ENCODE measurements around the gene NFKBIA. TPM values are rescaled to one million over a fixed set of nuclear protein-coding genes. Genes with fewer than 3 reads are reported as not detected.
"Not testable (repeated sequence)": the region's sequence is repeated elsewhere in the genome, so short reads cannot be mapped to it uniquely, and the experiment has no call there.

NFKBIA gene
- total RNA-seq, 4 donors from 2014 or later = 387 to 416 (median 398) TPM

GRCh38 chr14:35362911-35363374 is 41.6 kb downstream of the NFKBIA start:
- Histone ChIP-seq H3K27ac (replicated peaks in 1 of 4) (no peak overlapping the region), H3K36me3 (no peaks in the 10 kb centered on the region), H3K9me3 (no peaks in the 10 kb centered on the region), H3K4me1 (peaks cover 30 to 42% (median 36%) of the 10 kb centered on the region in 4 donors), H3K27me3 (no peaks in the 10 kb centered on the region), H3K4me3 (no peak overlapping the region)
- TF ChIP-seq EP300 (IDR thresholded peaks at IDR 0.05) (no peak), POLR2AphosphoS5 (IDR thresholded peaks at IDR 0.05) (no peak), CTCF (IDR thresholded peaks at IDR 0.05) (no peak), POLR2A (IDR thresholded peaks at IDR 0.05; ENCODE audit: low read depth) (no peak)
- DNase-seq (ENCODE audit: extremely low spot score) = no peak
- 78% methylated on average over 25 of the region's 25 CpGs for WGBS
- intact Hi-C loops (cut with DNase I) = no loop called here

GRCh38 chr14:35362450-35362849 is 42.1 kb downstream of the NFKBIA start:
- intact Hi-C loops (cut with DNase I) = no loop called here
- no peak for DNase-seq (ENCODE audit: extremely low spot score)
- no peak for TF ChIP-seq EP300 (IDR thresholded peaks at IDR 0.05)
- Histone ChIP-seq H3K27ac (replicated peaks in 1 of 4) (no peak overlapping the region), H3K27me3 (no peaks in the 10 kb centered on the region), H3K4me3 (no peak overlapping the region), H3K4me1 (peaks cover 26 to 37% (median 32%) of the 10 kb centered on the region in 4 donors), H3K36me3 (no peaks in the 10 kb centered on the region), H3K9me3 (no peaks in the 10 kb centered on the region)
- 66% methylated on average over 3 of the region's 3 CpGs for WGBS

GRCh38 chr14:35361141-35361480 is 43.4 kb downstream of the NFKBIA start:
- peaks cover 15 to 25% (median 20%) of the 10 kb centered on the region in 4 donors for H3K4me1 ChIP-seq
- H3K9me3 ChIP-seq = no peaks in the 10 kb centered on the region
- H3K27ac ChIP-seq (replicated peaks in 1 of 4) = no peak overlapping the region
- no peak for DNase-seq (ENCODE audit: extremely low spot score)
- TF ChIP-seq POLR2A (IDR thresholded peaks at IDR 0.05; ENCODE audit: low read depth) (no peak), POLR2AphosphoS5 (IDR thresholded peaks at IDR 0.05) (no peak), EP300 (IDR thresholded peaks at IDR 0.05) (no peak), CTCF (IDR thresholded peaks at IDR 0.05) (no peak)
- no peak overlapping the region for H3K4me3 ChIP-seq
- H3K36me3 ChIP-seq = no peaks in the 10 kb centered on the region
- WGBS = 91% methylated on average over 8 of the region's 8 CpGs
- intact Hi-C loops (cut with DNase I) = no loop called here
- no peaks in the 10 kb centered on the region for H3K27me3 ChIP-seq

DNA sequence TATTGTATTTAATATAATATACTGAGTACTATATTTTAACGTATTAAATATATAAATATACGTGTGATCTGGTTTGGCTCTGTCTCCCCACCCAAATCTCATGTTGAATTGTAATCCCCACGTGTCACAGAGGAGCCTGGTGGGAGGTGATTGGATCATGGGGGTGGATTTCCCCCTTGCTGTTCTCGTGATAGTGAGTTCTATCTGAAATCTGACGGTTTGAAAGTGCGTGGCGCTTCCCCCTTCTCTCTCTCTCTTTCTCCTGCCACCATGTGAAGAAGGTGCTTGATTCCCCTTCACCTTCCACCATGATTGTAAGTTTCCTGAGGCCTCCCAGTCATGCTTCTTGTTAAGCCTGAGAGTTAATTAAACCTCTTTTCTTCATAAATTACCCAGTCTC is 44.9 kb downstream of the NFKBIA start:
- intact Hi-C loops (cut with DNase I); H3K27ac ChIP-seq (replicated peaks in 1 of 4); H3K36me3 ChIP-seq; DNase-seq (ENCODE audit: extremely low spot score); H3K4me3 ChIP-seq; H3K27me3 ChIP-seq; H3K9me3 ChIP-seq: not testable (repeated sequence)
- H3K4me1 ChIP-seq = peaks cover under 1 to 11% (median 7%) of the 10 kb centered on the region in 4 donors
- WGBS = 79% methylated on average over 7 of the region's 7 CpGs

- H3K27me3 ChIP-seq = no peaks in the 10 kb centered on the region
- TF ChIP-seq POLR2AphosphoS5 (IDR thresholded peaks at IDR 0.05) (no peak), CTCF (IDR thresholded peaks at IDR 0.05) (no peak), EP300 (IDR thresholded peaks at IDR 0.05) (no peak), POLR2A (IDR thresholded peaks at IDR 0.05; ENCODE audit: low read depth) (no peak)
- no peaks in the 10 kb centered on the region for H3K36me3 ChIP-seq
- DNase-seq (ENCODE audit: extremely low spot score) = no peak
- 68% methylated on average over 5 of the region's 5 CpGs for WGBS
- no peak overlapping the region for H3K4me3 ChIP-seq
- H3K9me3 ChIP-seq = no peaks in the 10 kb centered on the region
- peaks cover 0 to 12% (median 4%) of the 10 kb centered on the region in 4 donors for H3K4me1 ChIP-seq
- intact Hi-C loops (cut with DNase I) = no loop called here
- no peak overlapping the region for H3K27ac ChIP-seq (replicated peaks in 1 of 4)
Measured at GRCh38 chr14:35355981-35356841, 48.3 kb downstream of the NFKBIA start.

- intact Hi-C loops (cut with DNase I); H3K36me3 ChIP-seq; H3K27me3 ChIP-seq; H3K4me3 ChIP-seq; DNase-seq (ENCODE audit: extremely low spot score); H3K27ac ChIP-seq (replicated peaks in 1 of 4); H3K9me3 ChIP-seq: not testable (repeated sequence)
- WGBS = 99% methylated on average over 6 of the region's 6 CpGs
- H3K4me1 ChIP-seq = peaks cover 0 to 12% (median 4%) of the 10 kb centered on the region in 4 donors
Measured at GRCh38 chr14:35355235-35355634, 49.3 kb downstream of the NFKBIA start.
